ENCODE results near the gene PIGB.
"Not testable (repeated sequence)": the region's sequence is repeated elsewhere in the genome, so short reads cannot be mapped to it uniquely, and the experiment has no call there.

Gene PIGB

GRCh38 chr15:55360256-55360655 is 41.2 kb downstream of the PIGB start:
- Histone ChIP-seq H3K36me3 (ENCODE audit: control insufficient read depth, insufficient read depth, low read length) (peaks cover 2% of the 10 kb centered on the region), H3K27ac (ENCODE audit: low read depth, low read length) (no peak overlapping the region), H3K9ac (ENCODE audit: low read length) (no peak overlapping the region), H3K27me3 (ENCODE audit: control insufficient read depth, insufficient read depth, low read length) (no peaks in the 10 kb centered on the region), H3K4me3 (ENCODE audit: low read length) (no peak overlapping the region), H3K4me1 (ENCODE audit: control insufficient read depth, insufficient read depth, low read length) (no peaks in the 10 kb centered on the region)

- Histone ChIP-seq H3K27me3 (ENCODE audit: control insufficient read depth, insufficient read depth, low read length) (no peaks in the 10 kb centered on the region), H3K4me1 (ENCODE audit: control insufficient read depth, insufficient read depth, low read length) (no peaks in the 10 kb centered on the region), H3K4me3 (ENCODE audit: low read length) (no peak overlapping the region), H3K36me3 (ENCODE audit: control insufficient read depth, insufficient read depth, low read length) (peaks cover 2% of the 10 kb centered on the region), H3K9ac (ENCODE audit: low read length) (no peak overlapping the region), H3K27ac (ENCODE audit: low read depth, low read length) (no peak overlapping the region)
Measured at GRCh38 chr15:55361048-55361447, 42.0 kb downstream of the PIGB start.

GRCh38 chr15:55362641-55363040 is 43.6 kb downstream of the PIGB start:
- H3K36me3 ChIP-seq (ENCODE audit: control insufficient read depth, insufficient read depth, low read length), result peaks cover 2% of the 10 kb centered on the region

GRCh38 chr15:55366981-55367380 is 48.0 kb downstream of the PIGB start:
- Histone ChIP-seq H3K36me3 (ENCODE audit: control insufficient read depth, insufficient read depth, low read length) (peaks cover 7% of the 10 kb centered on the region), H3K27ac (ENCODE audit: low read depth, low read length) (no peak overlapping the region), H3K9ac (ENCODE audit: low read length) (no peak overlapping the region), H3K4me3 (ENCODE audit: low read length) (no peak overlapping the region), H3K27me3 (ENCODE audit: control insufficient read depth, insufficient read depth, low read length) (no peaks in the 10 kb centered on the region), H3K4me1 (ENCODE audit: control insufficient read depth, insufficient read depth, low read length) (no peaks in the 10 kb centered on the region)

More at GRCh38 chr15:55362641-55363040, 43.6 kb downstream of the PIGB start:
- H3K9ac ChIP-seq (ENCODE audit: low read length), result no peak overlapping the region
- no peak overlapping the region for H3K4me3 ChIP-seq (ENCODE audit: low read length)
- no peak overlapping the region for H3K27ac ChIP-seq (ENCODE audit: low read depth, low read length)
- no peaks in the 10 kb centered on the region for H3K27me3 ChIP-seq (ENCODE audit: control insufficient read depth, insufficient read depth, low read length)
- H3K4me1 ChIP-seq (ENCODE audit: control insufficient read depth, insufficient read depth, low read length), result no peaks in the 10 kb centered on the region

- H3K27ac ChIP-seq (ENCODE audit: low read depth, low read length), result no peak overlapping the region
Measured at GRCh38 chr15:55372701-55373440, 53.8 kb downstream of the PIGB start.

GRCh38 chr15:55379095-55379494 is 60.1 kb downstream of the PIGB start:
- Histone ChIP-seq H3K36me3 (ENCODE audit: control insufficient read depth, insufficient read depth, low read length) (peaks cover 2% of the 10 kb centered on the region), H3K9ac (ENCODE audit: low read length) (no peak overlapping the region), H3K4me1 (ENCODE audit: control insufficient read depth, insufficient read depth, low read length) (no peaks in the 10 kb centered on the region), H3K4me3 (ENCODE audit: low read length) (no peak overlapping the region), H3K27me3 (ENCODE audit: control insufficient read depth, insufficient read depth, low read length) (no peaks in the 10 kb centered on the region), H3K27ac (ENCODE audit: low read depth, low read length) (no peak overlapping the region)

More at GRCh38 chr15:55372701-55373440, 53.8 kb downstream of the PIGB start:
- no peaks in the 10 kb centered on the region for H3K27me3 ChIP-seq (ENCODE audit: control insufficient read depth, insufficient read depth, low read length)
- no peak overlapping the region for H3K4me3 ChIP-seq (ENCODE audit: low read length)
- peaks cover 5% of the 10 kb centered on the region for H3K36me3 ChIP-seq (ENCODE audit: control insufficient read depth, insufficient read depth, low read length)
- no peaks in the 10 kb centered on the region for H3K4me1 ChIP-seq (ENCODE audit: control insufficient read depth, insufficient read depth, low read length)
- H3K9ac ChIP-seq (ENCODE audit: low read length), result no peak overlapping the region

- no peaks in the 10 kb centered on the region for H3K27me3 ChIP-seq (ENCODE audit: control insufficient read depth, insufficient read depth, low read length)
- H3K4me3 ChIP-seq (ENCODE audit: low read length), result no peak overlapping the region
- no peaks in the 10 kb centered on the region for H3K4me1 ChIP-seq (ENCODE audit: control insufficient read depth, insufficient read depth, low read length)
- peaks cover 7% of the 10 kb centered on the region for H3K36me3 ChIP-seq (ENCODE audit: control insufficient read depth, insufficient read depth, low read length)
- H3K27ac ChIP-seq (ENCODE audit: low read depth, low read length), result no peak overlapping the region
- no peak overlapping the region for H3K9ac ChIP-seq (ENCODE audit: low read length)
Measured at GRCh38 chr15:55381595-55381994, 62.6 kb downstream of the PIGB start.

- Histone ChIP-seq H3K4me3 (ENCODE audit: low read length) (no peak overlapping the region), H3K27me3 (ENCODE audit: control insufficient read depth, insufficient read depth, low read length) (no peaks in the 10 kb centered on the region), H3K27ac (ENCODE audit: low read depth, low read length) (no peak overlapping the region), H3K9ac (ENCODE audit: low read length) (no peak overlapping the region), H3K36me3 (ENCODE audit: control insufficient read depth, insufficient read depth, low read length) (peaks cover 12% of the 10 kb centered on the region), H3K4me1 (ENCODE audit: control insufficient read depth, insufficient read depth, low read length) (no peaks in the 10 kb centered on the region)
Measured at GRCh38 chr15:55383687-55384086, 64.7 kb downstream of the PIGB start.

- H3K27me3 ChIP-seq (ENCODE audit: control insufficient read depth, insufficient read depth, low read length), result no peaks in the 10 kb centered on the region
- H3K9ac ChIP-seq (ENCODE audit: low read length), result no peak overlapping the region
- H3K27ac ChIP-seq (ENCODE audit: low read depth, low read length), result no peak overlapping the region
- H3K4me3 ChIP-seq (ENCODE audit: low read length), result no peak overlapping the region
- H3K4me1 ChIP-seq (ENCODE audit: control insufficient read depth, insufficient read depth, low read length), result no peaks in the 10 kb centered on the region
- H3K36me3 ChIP-seq (ENCODE audit: control insufficient read depth, insufficient read depth, low read length), result peaks cover 10% of the 10 kb centered on the region
Measured at GRCh38 chr15:55387027-55387426, 68.0 kb downstream of the PIGB start.

GRCh38 chr15:55389264-55389607 is 70.2 kb downstream of the PIGB start:
- H3K9ac ChIP-seq (ENCODE audit: low read length), result no peak overlapping the region
- no peak overlapping the region for H3K27ac ChIP-seq (ENCODE audit: low read depth, low read length)
- peaks cover 10% of the 10 kb centered on the region for H3K36me3 ChIP-seq (ENCODE audit: control insufficient read depth, insufficient read depth, low read length)
- no peak overlapping the region for H3K4me3 ChIP-seq (ENCODE audit: low read length)
- no peaks in the 10 kb centered on the region for H3K4me1 ChIP-seq (ENCODE audit: control insufficient read depth, insufficient read depth, low read length)
- no peaks in the 10 kb centered on the region for H3K27me3 ChIP-seq (ENCODE audit: control insufficient read depth, insufficient read depth, low read length)

- Histone ChIP-seq H3K4me3 (ENCODE audit: low read length) (no peak overlapping the region), H3K4me1 (ENCODE audit: control insufficient read depth, insufficient read depth, low read length) (no peaks in the 10 kb centered on the region), H3K27me3 (ENCODE audit: control insufficient read depth, insufficient read depth, low read length) (no peaks in the 10 kb centered on the region), H3K9ac (ENCODE audit: low read length) (no peak overlapping the region), H3K36me3 (ENCODE audit: control insufficient read depth, insufficient read depth, low read length) (no peaks in the 10 kb centered on the region), H3K27ac (ENCODE audit: low read depth, low read length) (no peak overlapping the region)
Measured at GRCh38 chr15:55394694-55395093, 75.7 kb downstream of the PIGB start.

GRCh38 chr15:55398243-55398642 is 79.2 kb downstream of the PIGB start:
- Histone ChIP-seq H3K27ac (ENCODE audit: low read depth, low read length) (no peak overlapping the region), H3K36me3 (ENCODE audit: control insufficient read depth, insufficient read depth, low read length) (no peaks in the 10 kb centered on the region), H3K9ac (ENCODE audit: low read length) (no peak overlapping the region), H3K4me1 (ENCODE audit: control insufficient read depth, insufficient read depth, low read length) (no peaks in the 10 kb centered on the region), H3K4me3 (ENCODE audit: low read length) (no peak overlapping the region), H3K27me3 (ENCODE audit: control insufficient read depth, insufficient read depth, low read length) (no peaks in the 10 kb centered on the region)

- H3K36me3 ChIP-seq (ENCODE audit: control insufficient read depth, insufficient read depth, low read length); H3K27me3 ChIP-seq (ENCODE audit: control insufficient read depth, insufficient read depth, low read length); H3K27ac ChIP-seq (ENCODE audit: low read depth, low read length); H3K4me3 ChIP-seq (ENCODE audit: low read length); H3K9ac ChIP-seq (ENCODE audit: low read length); H3K4me1 ChIP-seq (ENCODE audit: control insufficient read depth, insufficient read depth, low read length): not testable (repeated sequence)
Measured at GRCh38 chr15:55400050-55400449, 81.0 kb downstream of the PIGB start.
